GM12878 (cell line): ENCODE results near the gene MAPRE2. TPM values are rescaled to one million over a fixed set of nuclear protein-coding genes. Genes with fewer than 3 reads are reported as not detected.
A peak's percentile ranks its signal among the peaks of the same experiment; 100 is the strongest.

Experiments used
- ATAC-seq: fragments of 200-7000 bp; cut with Tn5 transposase; 3 replicates; pipeline ENCODE4 v1.9.1; 2020; ENCODE audit warnings: mild to moderate bottlenecking, moderate library complexity
- BruUV-seq: library from RNA; stranded (reverse); fragments of 400-500 nt; replicated peaks from 2 replicates; lab custom pipeline; 2021; lab: Mats Ljungman, UMichigan
- CTCF ChIA-PET: fragments of 300-600 bp; sonication (Branson Sonifier 250); formaldehyde crosslinking; extraction: SDS; loops from one replicate; lab custom pipeline; 2021; ENCODE audit warnings: inconsistent platforms; lab: Yijun Ruan, JAX
- POLR2A ChIA-PET: fragments of 350-600 bp; formaldehyde crosslinking; extraction: SDS; loops from one replicate; lab custom pipeline; 2021; ENCODE audit warnings: inconsistent platforms; lab: Charles Lee
- RAD21 ChIA-PET: fragments of 300-600 bp; sonication (Branson Sonifier 250); formaldehyde crosslinking; loops from one replicate; lab custom pipeline; 2023; ENCODE audit warnings: antibody characterized with exemption; ENCODE audit not compliant: unreplicated experiment; lab: Charles Lee
- SMC1A ChIA-PET: fragments of 300-600 bp; sonication (Branson Sonifier 250); formaldehyde crosslinking; loops from one replicate; lab custom pipeline; 2023; ENCODE audit not compliant: unreplicated experiment, uncharacterized antibody; lab: Charles Lee
- DNase-seq: peaks from one replicate; pipeline ENCODE4 v3.0.0-alpha.2; 2011; ENCODE audit warnings: low read depth, low spot score
- FAIRE-seq: peaks from 3 replicates; lab custom pipeline; 2011; peaks lifted over from hg19 to GRCh38; lab: Jason Lieb, UNC
- H2AFZ ChIP-seq: 2 replicates; pipeline ENCODE4 v1.6.0; 2011; ENCODE audit warnings: low read depth, low read length, control low read depth; ENCODE audit not compliant: control insufficient read depth
- H3K27ac ChIP-seq: 2 replicates; pipeline ENCODE4 v1.5.1; 2011; ENCODE audit warnings: control low read depth; ENCODE audit not compliant: control insufficient read depth, insufficient read depth
- H3K27me3 ChIP-seq, 2 experiments: replicated peaks in 1 of 2; 2 replicates each; pipeline versions ENCODE4 v1.6.0 to v1.6.1; 2011; ENCODE audit warnings: low read length in 1 of 2; ENCODE audit not compliant: control insufficient read depth in 2 of 2, insufficient read depth in 2 of 2
- H3K36me3 ChIP-seq, 2 experiments: 2 replicates each; pipeline ENCODE4 v1.5.1; 2011; ENCODE audit warnings: low read length in 1 of 2; ENCODE audit not compliant: control insufficient read depth in 2 of 2, insufficient read depth in 2 of 2
- H3K4me1 ChIP-seq: 2 replicates; pipeline ENCODE4 v1.6.1; 2011; ENCODE audit warnings: mild to moderate bottlenecking, low read length, moderate library complexity, mixed read lengths; ENCODE audit not compliant: control insufficient read depth, insufficient read depth
- H3K4me2 ChIP-seq: 2 replicates; pipeline ENCODE4 v1.6.0; 2011; ENCODE audit warnings: control low read depth; ENCODE audit not compliant: control insufficient read depth, insufficient read depth
- H3K4me3 ChIP-seq: fragments of 200-600 bp; sonication (generic); 2 replicates; pipeline ENCODE4 v1.5.1; 2016
- H3K79me2 ChIP-seq: 2 replicates; pipeline ENCODE4 v1.6.0; 2011; ENCODE audit warnings: low read length; ENCODE audit not compliant: control insufficient read depth, insufficient read depth
- H3K9ac ChIP-seq: 2 replicates; pipeline ENCODE4 v1.8.0; 2011; ENCODE audit warnings: low read length, control low read depth, mixed read lengths; ENCODE audit not compliant: control insufficient read depth, insufficient read depth
- H3K9me3 ChIP-seq: replicated peaks from 3 replicates; pipeline ENCODE4 v1.5.1; 2011; ENCODE audit warnings: mild to moderate bottlenecking, low read length; ENCODE audit not compliant: control insufficient read depth, insufficient read depth
- H4K20me1 ChIP-seq: 2 replicates; pipeline ENCODE4 v1.6.0; 2011; ENCODE audit not compliant: control insufficient read depth, insufficient read depth
- CEBPZ ChIP-seq: fragments of 150-350 bp; IDR thresholded peaks from 2 replicates; pipeline ENCODE4 v1.6.1; 2016; ENCODE audit warnings: low read depth, low read length
- ETV6 ChIP-seq, 2 experiments: fragments of 450-650 bp in 1 of 2; IDR thresholded peaks in 1 of 2; conservative IDR thresholded peaks in 1 of 2; 2 replicates each; pipeline ENCODE4 v1.6.1; 2014; ENCODE audit warnings: antibody characterized with exemption in 1 of 2, borderline replicate concordance in 1 of 2, low read depth in 1 of 2, mild to moderate bottlenecking in 1 of 2, moderate library complexity in 1 of 2
- RAD21 ChIP-seq: IDR thresholded peaks from 2 replicates; pipeline ENCODE4 v1.6.1; 2011; ENCODE audit warnings: mild to moderate bottlenecking, low read depth, low read length, moderate library complexity; ENCODE audit not compliant: insufficient read depth
- RELA ChIP-seq: fragments of 450-650 bp; IDR thresholded peaks from 2 replicates; pipeline ENCODE4 v1.8.0; 2014; ENCODE audit warnings: borderline replicate concordance; ENCODE audit not compliant: partially characterized antibody
- SMARCA5 ChIP-seq: fragments of 450-650 bp; IDR thresholded peaks from 2 replicates; pipeline ENCODE4 v1.6.1; 2017; ENCODE audit warnings: mild to moderate bottlenecking
- TARDBP ChIP-seq: IDR thresholded peaks from 2 replicates; pipeline ENCODE4 v1.6.1; 2016; ENCODE audit warnings: borderline replicate concordance
- ZBTB11 ChIP-seq: fragments of 450-650 bp; formaldehyde crosslinking; IDR thresholded peaks from 2 replicates; pipeline ENCODE4 v1.5.0; 2022; ENCODE audit warnings: mild to moderate bottlenecking, missing genetic modification characterization
- WGBS: methylation state at CpG from one replicate; pipeline ENCODE4 v1.1.6; 2016; ENCODE audit warnings: low lambda C conversion rate; ENCODE audit not compliant: insufficient replicate concordance, insufficient coverage; ENCODE audit errors: missing lambda C conversion rate; 5-methylcytosine and 5-hydroxymethylcytosine counted together
- in situ Hi-C: fragments of 300-500 bp; cut with MboI; formaldehyde crosslinking; loops from 9 replicates; pipeline ENCODE4 v1.14.3; 2018; ENCODE audit warnings: mixed read lengths
- intact Hi-C: fragments of 100-400 bp; cut with micrococcal nuclease; formaldehyde crosslinking; loops from one replicate; pipeline ENCODE4 v1.14.2; 2022; ENCODE audit not compliant: unreplicated experiment
- polyA plus RNA-seq, 11 experiments: library from polyadenylated mRNA; depleted of rRNA in 4 of 11; unstranded in 6 of 11; stranded (reverse) in 5 of 11; fragments of >200 nt; fragmentation: Nextera tagmentation in 4 of 11; fragmentation: Illumina TruSeq in 1 of 11; extraction: Ambion mirVana in 4 of 11; extraction: Trizol in 1 of 11; gene quantifications; 1 replicate in 1 of 11; 2 replicates in 10 of 11; pipeline versions ENCODE4 v1.2.1 to v1.2.3, GENCODE V29; 2011 to 2016; ENCODE audit warnings: inconsistent platforms in 2 of 11, missing spikeins in 2 of 11, low read depth in 1 of 11
- total RNA-seq, 4 experiments: library from RNA; depleted of rRNA in 3 of 4; stranded (reverse); fragments of >200 nt in 3 of 4; fragmentation: Illumina TruSeq in 1 of 4; extraction: Trizol in 1 of 4; gene quantifications; 2 replicates each; pipeline versions ENCODE4 v1.2.1 to v1.2.3, GENCODE V29; 2013 to 2021
- TF ChIP-seq, protein P1 (sequence below): fragments of 450-650 bp; IDR thresholded peaks from 2 replicates; pipeline ENCODE4 v1.6.1; 2017; ENCODE audit warnings: borderline replicate concordance
- TF ChIP-seq, protein P2 (sequence below): IDR thresholded peaks from 2 replicates; pipeline ENCODE4 v1.6.1; 2012; ENCODE audit warnings: low read length, inconsistent platforms

The MAPRE2 gene
- total and polyA plus RNA-seq, 10 of the 15 experiments (the other 5 are each of a cell fraction or from before 2014, with no cell fraction given), result 11.0 to 50.6 (median 24.0) TPM

DNA sequence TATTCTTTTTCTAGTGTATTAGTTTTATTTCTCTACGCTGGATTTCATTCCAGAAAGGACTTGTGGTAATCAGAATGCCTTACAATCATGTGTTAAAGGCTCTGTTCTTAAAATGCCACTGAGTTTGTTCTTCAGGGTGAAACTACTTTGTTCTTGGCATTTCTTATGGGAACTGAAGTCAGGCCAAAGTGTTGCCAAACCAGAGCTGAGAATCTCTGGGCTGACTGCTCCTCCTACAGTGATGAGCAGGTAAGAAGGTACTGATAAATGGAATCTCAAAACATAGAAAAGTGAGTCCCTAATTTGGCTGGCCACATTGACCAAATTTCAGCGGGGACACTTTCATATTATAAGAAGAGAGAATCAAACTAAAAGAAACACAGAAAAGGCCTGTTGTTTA lies 144.6 kb downstream of the MAPRE2 start (continued):
- TF ChIP-seq RAD21, result peak; percentile 33; the same call in 1 of the 2 replicates
- no peak for TF ChIP-seq SMARCA5
- TF ChIP-seq RELA, result no peak

DNA sequence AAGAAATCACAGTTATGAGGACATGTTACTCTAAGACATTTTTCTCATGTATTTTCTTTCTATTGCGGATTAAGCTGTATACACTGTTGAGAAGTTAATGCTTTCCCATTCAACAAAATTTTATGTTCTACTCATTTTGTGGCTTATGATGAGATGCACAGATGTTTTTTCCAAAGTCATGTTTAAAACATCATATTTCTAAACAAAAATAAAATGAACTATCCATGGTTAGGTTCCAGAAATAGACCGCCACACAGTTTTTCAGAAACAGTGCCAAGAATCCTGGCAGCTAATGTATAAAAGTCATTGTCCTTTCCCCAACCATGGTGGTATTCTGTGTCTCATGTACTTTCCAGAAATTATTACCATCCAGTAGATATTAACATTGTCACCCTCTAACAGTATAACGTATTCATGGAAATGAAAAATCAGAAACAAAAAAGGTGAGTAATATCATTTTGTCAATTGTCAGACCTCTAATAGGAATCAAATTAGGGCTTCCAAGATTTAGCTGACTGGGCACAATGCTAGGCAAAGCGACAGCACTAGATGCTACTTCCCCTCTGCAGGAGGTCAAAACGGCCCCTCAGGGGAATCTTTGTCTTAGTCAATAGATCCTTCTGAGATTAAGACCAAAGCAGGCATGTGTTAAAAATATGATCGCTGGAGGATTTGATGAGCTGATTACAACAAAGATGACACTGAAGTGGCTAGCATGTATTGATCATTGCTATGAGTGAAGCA lies 145.2 kb downstream of the MAPRE2 start:
- Histone ChIP-seq H3K27ac (no peak overlapping the region), H3K4me2 (no peak overlapping the region), H3K9me3 (no peaks in the 10 kb centered on the region), H3K36me3 (no peaks in the 10 kb centered on the region), H3K4me1 (no peaks in the 10 kb centered on the region), H3K27me3 (no peaks in the 10 kb centered on the region), H3K79me2 (no peaks in the 10 kb centered on the region), H3K4me3 (no peak overlapping the region), H4K20me1 (no peaks in the 10 kb centered on the region), H3K9ac (no peak overlapping the region), H2AFZ (no peak overlapping the region)
- no peak for FAIRE-seq
- no peak for DNase-seq
- 40% methylated on average over 6 of the region's 6 CpGs for WGBS
- ChIA-PET POLR2A (interaction anchor here (1.0 kb wide), 1 partner anchor 145 kb away, joined by 3 read pairs; the partner anchor contains the start of gene MAPRE2), RAD21 (interaction anchor here (1.2 kb wide), 1 partner anchor 157 kb away, joined by 3 read pairs; no protein-coding TSS in a partner anchor), CTCF (interaction anchor here (0.7 to 2.4 kb wide), 6 partner anchors 10 to 160 kb away, joined by 3 to 7 read pairs (median 4); no protein-coding TSS in a partner anchor), SMC1A (interaction anchor here (0.7 to 1.4 kb wide), 6 partner anchors 9 to 164 kb away, joined by 3 to 4 read pairs (median 3); no protein-coding TSS in a partner anchor)
- in situ Hi-C loops, result no loop called here
- intact Hi-C loops, result no loop called here
- BruUV-seq, result no TSS peak
- no peak for ATAC-seq
- TF ChIP-seq, protein P1, sequence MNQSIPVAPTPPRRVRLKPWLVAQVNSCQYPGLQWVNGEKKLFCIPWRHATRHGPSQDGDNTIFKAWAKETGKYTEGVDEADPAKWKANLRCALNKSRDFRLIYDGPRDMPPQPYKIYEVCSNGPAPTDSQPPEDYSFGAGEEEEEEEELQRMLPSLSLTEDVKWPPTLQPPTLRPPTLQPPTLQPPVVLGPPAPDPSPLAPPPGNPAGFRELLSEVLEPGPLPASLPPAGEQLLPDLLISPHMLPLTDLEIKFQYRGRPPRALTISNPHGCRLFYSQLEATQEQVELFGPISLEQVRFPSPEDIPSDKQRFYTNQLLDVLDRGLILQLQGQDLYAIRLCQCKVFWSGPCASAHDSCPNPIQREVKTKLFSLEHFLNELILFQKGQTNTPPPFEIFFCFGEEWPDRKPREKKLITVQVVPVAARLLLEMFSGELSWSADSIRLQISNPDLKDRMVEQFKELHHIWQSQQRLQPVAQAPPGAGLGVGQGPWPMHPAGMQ, result no peak
- TF ChIP-seq CEBPZ, result no peak
- TF ChIP-seq ZBTB11, result no peak
- TF ChIP-seq, protein P2, sequence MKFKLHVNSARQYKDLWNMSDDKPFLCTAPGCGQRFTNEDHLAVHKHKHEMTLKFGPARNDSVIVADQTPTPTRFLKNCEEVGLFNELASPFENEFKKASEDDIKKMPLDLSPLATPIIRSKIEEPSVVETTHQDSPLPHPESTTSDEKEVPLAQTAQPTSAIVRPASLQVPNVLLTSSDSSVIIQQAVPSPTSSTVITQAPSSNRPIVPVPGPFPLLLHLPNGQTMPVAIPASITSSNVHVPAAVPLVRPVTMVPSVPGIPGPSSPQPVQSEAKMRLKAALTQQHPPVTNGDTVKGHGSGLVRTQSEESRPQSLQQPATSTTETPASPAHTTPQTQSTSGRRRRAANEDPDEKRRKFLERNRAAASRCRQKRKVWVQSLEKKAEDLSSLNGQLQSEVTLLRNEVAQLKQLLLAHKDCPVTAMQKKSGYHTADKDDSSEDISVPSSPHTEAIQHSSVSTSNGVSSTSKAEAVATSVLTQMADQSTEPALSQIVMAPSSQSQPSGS, result no peak
- no peak for TF ChIP-seq ETV6 (conservative IDR thresholded peaks at IDR 0.05 in 1 of 2, IDR thresholded peaks at IDR 0.05 in 1 of 2; ENCODE audit: borderline replicate concordance in 1 of 2, low read depth in 1 of 2)
- no peak for TF ChIP-seq TARDBP
